Osteoblast (primary cell): ENCODE results near the gene CDIP1. TPM values are rescaled to one million over a fixed set of nuclear protein-coding genes. Genes with fewer than 3 reads are reported as not detected.

ENCODE experiments used
- DNase-seq: peaks from one replicate; pipeline ENCODE4 v3.0.0; 2011; ENCODE audit warnings: low spot score, mixed read lengths; ENCODE audit not compliant: insufficient read length; ENCODE audit errors: missing footprints
- H2AFZ ChIP-seq: 2 replicates; pipeline ENCODE4 v1.6.0; 2011; ENCODE audit warnings: mild to moderate bottlenecking, low read length
- H3K27ac ChIP-seq: 2 replicates; pipeline ENCODE4 v1.5.1; 2011; ENCODE audit warnings: mild to moderate bottlenecking, low read depth, low read length, moderate library complexity
- H3K27me3 ChIP-seq: 2 replicates; pipeline ENCODE4 v1.6.0; 2012; ENCODE audit warnings: mild to moderate bottlenecking, control low read depth, inconsistent platforms, low read length, moderate library complexity; ENCODE audit not compliant: insufficient read depth
- H3K36me3 ChIP-seq: 2 replicates; pipeline ENCODE4 v1.5.1; 2011; ENCODE audit warnings: mild to moderate bottlenecking, low read length, control low read depth, moderate library complexity; ENCODE audit not compliant: insufficient read depth
- H3K4me1 ChIP-seq: 2 replicates; pipeline ENCODE4 v1.5.1; 2011; ENCODE audit warnings: mild to moderate bottlenecking, low read length, control low read depth, moderate library complexity; ENCODE audit not compliant: insufficient read depth
- H3K4me2 ChIP-seq: 2 replicates; pipeline ENCODE4 v1.6.0; 2011; ENCODE audit warnings: mild to moderate bottlenecking, low read length; ENCODE audit not compliant: insufficient read depth
- H3K4me3 ChIP-seq: fragments of 200-600 bp; sonication (generic); 3 replicates; pipeline ENCODE4 v1.5.1; 2012; ENCODE audit warnings: mild to moderate bottlenecking, low read length, inconsistent platforms; ENCODE audit not compliant: insufficient read depth
- H3K79me2 ChIP-seq: 2 replicates; pipeline ENCODE4 v1.6.0; 2012; ENCODE audit warnings: mild to moderate bottlenecking, low read length, control low read depth, inconsistent platforms; ENCODE audit not compliant: insufficient read depth
- H3K9me3 ChIP-seq: 2 replicates; pipeline ENCODE4 v1.5.1; 2011; ENCODE audit warnings: low read depth, low read length, control low read depth
- H4K20me1 ChIP-seq: 2 replicates; pipeline ENCODE4 v1.6.0; 2012; ENCODE audit warnings: mild to moderate bottlenecking, low read length, control low read depth; ENCODE audit not compliant: insufficient read depth
- total RNA-seq: library from RNA; depleted of rRNA; stranded (reverse); fragments of >200 nt; gene quantifications from 2 replicates; pipeline ENCODE4 v1.2.3, GENCODE V29; 2012
- TF ChIP-seq, protein P1 (sequence below): IDR thresholded peaks from 2 replicates; pipeline ENCODE4 v1.5.1; 2011; ENCODE audit warnings: mild to moderate bottlenecking, low read depth, low read length, moderate library complexity; ENCODE audit errors: extremely low read depth

The CDIP1 gene
- total RNA-seq, 1 donor: 10.5 TPM

DNA sequence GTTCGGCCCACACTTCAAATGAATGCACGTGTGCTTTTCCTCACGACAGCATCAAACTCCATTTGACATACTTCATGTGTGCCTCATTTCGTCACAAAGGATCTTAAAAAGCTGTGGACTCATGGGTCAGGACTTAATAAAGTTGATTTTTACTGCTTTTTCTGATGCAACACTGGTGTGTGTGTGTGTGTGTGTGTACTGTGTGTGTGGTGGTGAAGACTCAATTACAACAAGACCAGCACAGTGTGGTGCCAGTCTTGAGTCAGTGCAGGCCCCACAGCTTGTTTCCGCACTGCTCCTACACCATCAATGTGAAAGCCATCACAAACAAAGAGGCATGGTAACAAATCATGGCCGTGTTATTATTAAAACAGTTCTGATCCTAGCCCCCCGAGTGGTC is 17.7 kb downstream of the CDIP1 start:
- DNase-seq: peak; percentile 45
- peaks cover 2% of the 10 kb centered on the region for H3K79me2 ChIP-seq
- H3K27ac ChIP-seq: no peak overlapping the region
- H3K9me3 ChIP-seq: no peaks in the 10 kb centered on the region
- H3K4me2 ChIP-seq: no peak overlapping the region
- no peaks in the 10 kb centered on the region for H3K27me3 ChIP-seq
- H3K4me3 ChIP-seq: no peak overlapping the region
- peaks cover 11% of the 10 kb centered on the region for H4K20me1 ChIP-seq
- no peaks in the 10 kb centered on the region for H3K36me3 ChIP-seq
- no peak overlapping the region for H2AFZ ChIP-seq
- TF ChIP-seq, protein P1, sequence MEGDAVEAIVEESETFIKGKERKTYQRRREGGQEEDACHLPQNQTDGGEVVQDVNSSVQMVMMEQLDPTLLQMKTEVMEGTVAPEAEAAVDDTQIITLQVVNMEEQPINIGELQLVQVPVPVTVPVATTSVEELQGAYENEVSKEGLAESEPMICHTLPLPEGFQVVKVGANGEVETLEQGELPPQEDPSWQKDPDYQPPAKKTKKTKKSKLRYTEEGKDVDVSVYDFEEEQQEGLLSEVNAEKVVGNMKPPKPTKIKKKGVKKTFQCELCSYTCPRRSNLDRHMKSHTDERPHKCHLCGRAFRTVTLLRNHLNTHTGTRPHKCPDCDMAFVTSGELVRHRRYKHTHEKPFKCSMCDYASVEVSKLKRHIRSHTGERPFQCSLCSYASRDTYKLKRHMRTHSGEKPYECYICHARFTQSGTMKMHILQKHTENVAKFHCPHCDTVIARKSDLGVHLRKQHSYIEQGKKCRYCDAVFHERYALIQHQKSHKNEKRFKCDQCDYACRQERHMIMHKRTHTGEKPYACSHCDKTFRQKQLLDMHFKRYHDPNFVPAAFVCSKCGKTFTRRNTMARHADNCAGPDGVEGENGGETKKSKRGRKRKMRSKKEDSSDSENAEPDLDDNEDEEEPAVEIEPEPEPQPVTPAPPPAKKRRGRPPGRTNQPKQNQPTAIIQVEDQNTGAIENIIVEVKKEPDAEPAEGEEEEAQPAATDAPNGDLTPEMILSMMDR: no peak
- no peaks in the 10 kb centered on the region for H3K4me1 ChIP-seq

DNA sequence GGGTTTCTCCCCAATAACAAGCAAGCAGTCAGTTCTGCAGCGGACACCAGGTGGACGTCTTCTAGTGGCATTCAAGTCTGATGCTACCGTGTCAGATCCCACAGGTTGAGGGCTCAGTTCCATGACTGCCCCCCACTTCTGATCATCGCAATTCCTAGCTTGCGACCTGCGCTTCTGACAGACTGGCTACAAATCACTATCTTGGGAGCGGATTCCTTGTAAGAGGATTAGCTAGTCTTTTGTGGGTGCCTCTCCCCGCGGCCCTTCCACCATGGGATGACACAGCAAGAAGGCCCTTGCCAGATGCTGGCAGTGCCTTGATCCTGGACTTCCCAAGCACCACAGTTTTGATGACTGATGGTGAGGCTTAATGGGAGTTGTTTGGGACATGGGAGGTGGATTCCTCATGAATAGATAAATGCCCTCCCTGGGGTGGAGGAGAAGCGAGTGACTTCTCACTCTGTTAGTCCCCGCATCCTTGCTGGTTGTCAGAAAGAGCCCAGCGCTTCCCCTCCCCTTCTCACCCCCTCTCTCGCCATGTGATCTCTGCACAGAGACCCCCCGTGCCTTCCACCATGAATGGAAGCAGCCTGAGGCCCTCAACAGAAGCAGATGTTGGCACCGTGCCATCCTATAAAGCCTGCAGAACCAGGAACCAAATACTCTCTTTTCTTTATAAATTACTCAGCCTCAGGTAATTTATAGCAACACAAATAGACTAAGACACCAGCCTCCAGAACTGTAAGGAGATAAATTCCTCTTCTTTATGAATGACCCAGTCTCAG is 19.1 kb downstream of the CDIP1 start:
- Histone ChIP-seq H3K79me2 (peaks cover 4% of the 10 kb centered on the region), H3K36me3 (no peaks in the 10 kb centered on the region), H4K20me1 (peaks cover 9% of the 10 kb centered on the region), H3K27ac (no peak overlapping the region), H3K4me3 (no peak overlapping the region), H2AFZ (no peak overlapping the region), H3K9me3 (no peaks in the 10 kb centered on the region), H3K4me2 (no peak overlapping the region), H3K27me3 (no peaks in the 10 kb centered on the region), H3K4me1 (no peaks in the 10 kb centered on the region)
- TF ChIP-seq, protein P1: no peak
- peak; percentile 32 for DNase-seq

DNA sequence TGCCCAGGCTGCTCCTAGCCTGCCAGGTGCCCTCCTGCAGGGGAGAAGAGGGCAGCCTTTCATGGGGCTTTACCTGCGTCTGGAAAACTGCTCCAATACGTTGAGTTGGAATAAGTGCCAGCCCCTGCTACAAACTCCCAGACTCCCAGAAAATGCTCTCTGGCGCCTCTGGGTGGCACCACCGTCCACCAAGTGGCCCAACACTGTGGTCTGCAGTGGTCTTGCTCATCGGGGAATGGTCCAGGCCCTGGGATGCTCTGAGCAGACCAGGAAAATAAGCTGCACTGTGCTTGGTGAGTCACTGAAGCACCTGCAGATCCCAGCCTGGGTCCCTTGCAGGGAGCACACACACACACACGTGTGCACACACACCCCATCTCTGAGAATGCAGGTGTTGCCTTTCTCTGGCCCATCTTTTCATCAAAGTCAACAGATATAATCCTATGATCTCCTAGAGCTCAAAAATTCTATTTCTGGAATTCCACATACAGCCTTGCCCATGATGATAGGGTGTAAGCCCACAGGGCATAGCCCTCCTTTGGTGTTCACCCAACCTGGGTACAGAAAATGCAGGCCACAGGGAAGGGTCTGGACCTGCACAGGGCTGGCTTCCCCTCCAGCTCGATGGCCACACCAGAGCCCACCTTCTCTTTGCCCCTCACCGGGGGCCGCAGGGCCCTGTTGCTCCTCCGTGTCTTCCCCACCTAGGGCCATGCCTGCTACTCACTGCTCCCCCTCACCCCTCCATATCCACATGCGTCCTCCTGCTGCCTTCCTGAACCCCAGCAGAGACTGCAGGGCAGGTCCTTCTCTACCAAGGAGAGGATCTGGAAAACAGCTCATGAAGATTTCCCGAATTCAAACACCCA is 20.5 kb downstream of the CDIP1 start:
- H3K4me2 ChIP-seq: no peak overlapping the region
- no peaks in the 10 kb centered on the region for H3K27me3 ChIP-seq
- no peak overlapping the region for H3K4me3 ChIP-seq
- H2AFZ ChIP-seq: no peak overlapping the region
- TF ChIP-seq, protein P1: peak; percentile 53
- peaks cover 2% of the 10 kb centered on the region for H3K79me2 ChIP-seq
- H3K27ac ChIP-seq: no peak overlapping the region
- H4K20me1 ChIP-seq: peaks cover 9% of the 10 kb centered on the region
- peaks cover 4% of the 10 kb centered on the region for H3K36me3 ChIP-seq
- no peaks in the 10 kb centered on the region for H3K4me1 ChIP-seq
- peak; percentile 74 for DNase-seq
- H3K9me3 ChIP-seq: no peaks in the 10 kb centered on the region
